Measurements from ENCODE around the gene UBE2E2. TPM values are rescaled to one million over a fixed set of nuclear protein-coding genes. Genes with fewer than 3 reads are reported as not detected.
A peak's percentile ranks its signal among the peaks of the same experiment; 100 is the strongest.

Gene UBE2E2
- total RNA-seq, 1 donor from 2014 or later = 32.5 TPM

GRCh38 chr3:23485922-23486321 is 282.8 kb downstream of the UBE2E2 start:
- H3K4me3 ChIP-seq (ENCODE audit: low read depth, low read length) = no peak overlapping the region
- TF ChIP-seq, protein P1, sequence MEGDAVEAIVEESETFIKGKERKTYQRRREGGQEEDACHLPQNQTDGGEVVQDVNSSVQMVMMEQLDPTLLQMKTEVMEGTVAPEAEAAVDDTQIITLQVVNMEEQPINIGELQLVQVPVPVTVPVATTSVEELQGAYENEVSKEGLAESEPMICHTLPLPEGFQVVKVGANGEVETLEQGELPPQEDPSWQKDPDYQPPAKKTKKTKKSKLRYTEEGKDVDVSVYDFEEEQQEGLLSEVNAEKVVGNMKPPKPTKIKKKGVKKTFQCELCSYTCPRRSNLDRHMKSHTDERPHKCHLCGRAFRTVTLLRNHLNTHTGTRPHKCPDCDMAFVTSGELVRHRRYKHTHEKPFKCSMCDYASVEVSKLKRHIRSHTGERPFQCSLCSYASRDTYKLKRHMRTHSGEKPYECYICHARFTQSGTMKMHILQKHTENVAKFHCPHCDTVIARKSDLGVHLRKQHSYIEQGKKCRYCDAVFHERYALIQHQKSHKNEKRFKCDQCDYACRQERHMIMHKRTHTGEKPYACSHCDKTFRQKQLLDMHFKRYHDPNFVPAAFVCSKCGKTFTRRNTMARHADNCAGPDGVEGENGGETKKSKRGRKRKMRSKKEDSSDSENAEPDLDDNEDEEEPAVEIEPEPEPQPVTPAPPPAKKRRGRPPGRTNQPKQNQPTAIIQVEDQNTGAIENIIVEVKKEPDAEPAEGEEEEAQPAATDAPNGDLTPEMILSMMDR (conservative IDR thresholded peaks at IDR 0.05; ENCODE audit: low read depth, low read length) = no peak
- no peak for DNase-seq (ENCODE audit: low read depth)

DNA sequence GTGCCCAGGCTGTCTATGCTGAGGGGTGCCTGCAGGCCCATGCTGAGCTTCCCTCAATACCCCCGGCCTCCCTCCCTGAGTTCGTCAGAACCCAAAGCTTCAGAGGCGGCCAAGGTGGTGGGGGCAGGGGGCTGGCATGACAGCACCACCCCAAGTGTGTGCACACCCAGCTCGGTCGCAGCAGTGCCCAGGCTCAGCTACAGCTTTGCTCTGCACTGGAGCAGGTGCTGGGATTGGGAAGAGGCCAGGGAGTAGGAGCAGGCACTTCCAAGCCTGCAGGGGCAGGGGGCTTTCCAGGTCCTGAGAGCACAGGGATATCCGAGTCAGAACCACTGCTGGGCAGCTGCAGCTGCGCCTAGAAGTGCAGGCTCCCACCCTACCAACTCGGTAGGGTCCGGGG is 283.9 kb downstream of the UBE2E2 start:
- H3K4me3 ChIP-seq (ENCODE audit: low read depth, low read length) = no peak overlapping the region
- TF ChIP-seq, protein P1 (conservative IDR thresholded peaks at IDR 0.05; ENCODE audit: low read depth, low read length) = no peak
- DNase-seq (ENCODE audit: low read depth) = no peak

DNA sequence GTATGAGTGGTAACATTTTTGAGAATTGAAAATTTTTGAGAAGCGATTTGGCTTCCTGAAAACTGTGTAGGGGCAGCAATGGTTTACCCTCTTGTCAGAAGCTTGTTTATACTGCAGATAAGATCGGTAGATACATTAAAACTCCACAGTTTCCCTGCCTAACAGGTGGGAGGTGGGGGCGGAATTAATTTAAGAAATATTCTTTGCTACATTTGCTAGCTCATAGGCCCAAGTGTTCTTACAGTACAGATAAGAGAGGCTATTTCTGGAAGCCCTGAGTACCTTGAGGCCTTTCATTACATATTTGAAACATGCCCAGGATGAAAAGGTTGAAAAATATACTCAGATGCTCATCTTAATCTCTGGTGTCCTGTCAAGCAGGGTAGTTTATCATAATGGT is 285.5 kb downstream of the UBE2E2 start:
- no peak overlapping the region for H3K4me3 ChIP-seq (ENCODE audit: low read depth, low read length)
- TF ChIP-seq, protein P1 (conservative IDR thresholded peaks at IDR 0.05; ENCODE audit: low read depth, low read length) = no peak
- no peak for DNase-seq (ENCODE audit: low read depth)

GRCh38 chr3:23489300-23490158 is 286.4 kb downstream of the UBE2E2 start:
- no peak for DNase-seq (ENCODE audit: low read depth)
- H3K4me3 ChIP-seq (ENCODE audit: low read depth, low read length) = no peak overlapping the region
- TF ChIP-seq, protein P1 (conservative IDR thresholded peaks at IDR 0.05; ENCODE audit: low read depth, low read length) = no peak

DNA sequence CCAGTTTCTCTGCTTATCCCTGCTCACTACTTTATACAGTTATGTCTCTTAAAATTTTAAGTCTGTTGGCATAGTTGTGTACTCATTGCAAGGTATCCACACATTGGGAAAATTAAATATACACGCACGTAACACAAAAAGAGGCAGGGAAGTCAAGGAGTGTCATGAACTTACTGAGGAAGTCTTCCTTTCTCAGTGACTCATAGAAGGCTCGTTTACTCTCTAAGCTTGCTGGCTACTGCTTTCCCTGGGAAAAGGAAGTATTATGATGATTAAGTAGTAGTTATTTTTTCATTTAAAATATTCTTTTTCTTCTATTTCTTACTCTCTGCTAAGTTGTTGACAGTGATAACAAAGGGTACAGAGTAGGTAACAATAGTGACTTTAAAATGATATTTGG is 287.3 kb downstream of the UBE2E2 start:
- TF ChIP-seq, protein P1 (conservative IDR thresholded peaks at IDR 0.05; ENCODE audit: low read depth, low read length) = no peak
- no peak for DNase-seq (ENCODE audit: low read depth)
- H3K4me3 ChIP-seq (ENCODE audit: low read depth, low read length) = no peak overlapping the region

- TF ChIP-seq, protein P1 (conservative IDR thresholded peaks at IDR 0.05; ENCODE audit: low read depth, low read length) = no peak
- DNase-seq (ENCODE audit: low read depth) = no peak
- no peak overlapping the region for H3K4me3 ChIP-seq (ENCODE audit: low read depth, low read length)
Observed at GRCh38 chr3:23492057-23492456, 288.9 kb downstream of the UBE2E2 start.

DNA sequence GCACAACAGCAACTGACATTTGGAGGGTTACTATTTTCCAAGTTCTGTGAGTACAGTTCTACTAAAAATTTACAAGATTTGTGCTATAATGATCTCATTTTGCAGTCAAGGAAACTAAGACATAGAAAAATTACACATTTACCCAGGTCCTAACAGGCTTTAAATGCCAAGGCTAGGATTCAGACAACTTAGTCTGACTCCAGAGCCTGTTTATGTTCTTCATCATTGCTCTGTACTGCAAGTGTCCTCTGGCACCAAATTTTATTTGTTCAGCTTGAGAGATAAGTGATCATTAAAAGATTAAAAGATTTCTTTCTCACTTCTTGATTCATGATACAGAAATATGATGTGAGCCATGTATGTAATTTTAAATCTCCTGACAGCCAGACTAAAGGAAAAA is 290.8 kb downstream of the UBE2E2 start:
- TF ChIP-seq, protein P1 (conservative IDR thresholded peaks at IDR 0.05; ENCODE audit: low read depth, low read length) = no peak
- H3K4me3 ChIP-seq (ENCODE audit: low read depth, low read length) = no peak overlapping the region
- peak; percentile 22 for DNase-seq (ENCODE audit: low read depth)

Data from epithelial cell of proximal tubule (primary cell).